Activated CD8-positive, alpha-beta memory T cell treated with anti-CD3 and anti-CD28 coated beads for 36 hours (primary cell): Measurements from ENCODE around the gene OXER1. TPM values are rescaled to one million over a fixed set of nuclear protein-coding genes. Genes with fewer than 3 reads are reported as not detected.
"Not testable (repeated sequence)": the region's sequence is repeated elsewhere in the genome, so short reads cannot be mapped to it uniquely, and the experiment has no call there.

ENCODE experiments used
- CTCF ChIA-PET: fragments of 350-600 bp; sonication (Branson Sonifier 250); formaldehyde crosslinking; loops from one replicate; lab custom pipeline; 2021; ENCODE audit warnings: antibody characterized with exemption; lab: Charles Lee
- POLR2A ChIA-PET: fragments of 350-600 bp; sonication (Branson Sonifier 250); formaldehyde crosslinking; loops from one replicate; lab custom pipeline; 2021; ENCODE audit warnings: antibody characterized with exemption; lab: Charles Lee
- total RNA-seq, 2 experiments: library from RNA; stranded (reverse); gene quantifications; one replicate each; pipeline ENCODE4 v1.2.3, GENCODE V29; 2021

The OXER1 gene
- total RNA-seq, 2 experiments from 2014 or later, result not detected

DNA sequence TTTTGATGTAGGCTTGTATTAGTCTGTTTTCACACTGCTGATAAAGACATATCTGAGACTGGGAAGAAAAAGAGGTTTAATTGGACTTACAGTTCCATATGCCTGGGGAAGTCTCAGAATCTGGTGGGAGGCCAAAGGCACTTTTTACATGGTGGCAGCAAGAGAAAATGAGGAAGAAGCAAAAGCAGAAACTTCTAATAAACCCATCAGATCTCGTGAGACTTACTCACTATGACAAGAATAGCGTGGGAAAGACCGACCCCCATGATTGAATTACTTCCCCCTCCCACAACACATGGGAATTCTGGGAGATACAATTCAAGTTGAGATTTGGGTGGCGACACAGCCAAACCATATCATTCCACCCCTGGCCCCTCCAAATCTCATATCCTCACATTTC lies 32.6 kb downstream of the OXER1 start:
- POLR2A ChIA-PET, result not testable (repeated sequence)

DNA sequence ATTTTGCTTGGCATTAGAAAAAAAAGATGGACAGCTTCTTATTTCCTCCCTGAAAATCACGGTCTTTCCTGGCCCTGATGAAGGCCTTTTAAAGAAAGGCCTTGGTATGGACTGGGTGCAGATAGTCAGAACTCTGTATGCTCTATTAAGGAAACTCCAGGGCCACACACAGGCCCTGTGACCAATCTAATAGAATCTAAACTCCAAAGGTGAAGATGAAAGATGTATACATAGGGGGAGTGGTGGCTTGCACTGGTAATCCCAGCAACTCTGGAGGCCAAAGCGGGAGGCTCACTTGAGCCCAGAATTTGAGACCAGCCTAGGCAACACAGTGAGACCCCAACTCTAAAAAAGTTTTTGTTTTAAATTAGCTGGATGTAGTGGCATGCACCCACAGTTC lies 37.3 kb downstream of the OXER1 start:
- POLR2A ChIA-PET, result no interaction called here
- CTCF ChIA-PET, result no interaction called here

More for the DNA sequence above, 32.6 kb downstream of the OXER1 start:
- CTCF ChIA-PET, result not testable (repeated sequence)

DNA sequence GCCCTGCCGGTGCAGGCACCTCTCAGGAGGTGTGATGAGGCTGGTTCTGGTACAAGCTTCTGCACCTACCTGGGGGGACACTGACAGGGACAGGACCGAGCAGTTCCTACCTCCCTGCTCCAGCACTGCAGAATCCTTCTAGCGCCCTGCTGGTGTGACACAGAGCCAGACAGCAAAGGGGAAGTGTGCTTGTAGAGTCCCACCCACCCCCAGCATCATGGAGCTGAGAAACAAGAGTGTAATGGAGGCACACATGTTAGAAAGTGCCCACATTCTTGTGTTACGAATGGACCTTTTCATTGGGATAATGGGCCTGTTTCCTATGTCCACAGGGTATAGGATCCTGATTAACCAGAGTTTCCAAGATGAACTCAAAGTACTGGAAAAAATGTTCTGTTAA lies 38.3 kb downstream of the OXER1 start:
- CTCF ChIA-PET, result interaction anchor here (1.3 kb wide), 1 partner anchor 17 kb away, joined by 4 read pairs; no protein-coding TSS in a partner anchor
- POLR2A ChIA-PET, result interaction anchor here (1.4 kb wide), 1 partner anchor 85 kb away, joined by 3 read pairs; no protein-coding TSS in a partner anchor

DNA sequence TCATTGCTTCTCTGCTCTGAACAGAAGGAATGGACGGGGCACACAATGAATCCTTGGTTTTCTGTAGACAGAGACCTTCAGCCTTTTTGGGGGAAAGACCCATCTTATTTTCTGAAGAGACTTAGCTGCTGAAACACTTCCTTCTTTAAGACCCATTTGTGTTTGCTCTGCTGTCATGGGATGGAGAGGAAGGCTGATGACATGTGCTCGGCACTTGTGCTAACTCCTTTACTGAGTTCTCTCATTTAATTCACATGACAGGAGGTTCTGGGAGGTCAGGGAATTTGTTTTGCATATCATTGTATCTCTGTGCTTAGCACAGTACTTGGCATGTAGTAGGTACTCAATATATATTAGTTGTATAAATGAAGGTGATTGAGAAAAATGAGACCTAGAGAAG lies 39.0 kb downstream of the OXER1 start:
- POLR2A ChIA-PET, result interaction anchor here (1.4 kb wide), 1 partner anchor 86 kb away, joined by 3 read pairs; no protein-coding TSS in a partner anchor

DNA sequence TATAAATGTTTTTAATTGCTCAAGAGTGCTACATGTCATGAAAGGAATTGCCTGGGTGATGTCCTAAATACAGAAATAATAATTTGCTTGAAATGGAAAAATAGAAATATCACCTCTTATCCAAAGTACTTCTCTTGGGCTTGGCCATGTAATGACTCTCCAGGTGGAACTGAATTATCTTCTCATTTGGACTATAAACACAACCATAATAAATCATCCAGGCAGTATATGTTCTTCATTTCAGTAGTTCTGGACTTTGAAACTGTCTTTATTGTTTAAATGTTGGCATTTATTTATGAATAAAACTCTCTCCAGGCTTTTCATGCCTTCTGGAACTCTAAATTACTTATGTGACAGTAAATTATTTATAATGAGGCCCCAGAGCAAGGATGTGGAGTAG lies 40.5 kb downstream of the OXER1 start:
- CTCF ChIA-PET, result no interaction called here

More for the DNA sequence above, 39.0 kb downstream of the OXER1 start:
- CTCF ChIA-PET, result interaction anchor here (1.3 kb wide), 1 partner anchor 18 kb away, joined by 4 read pairs; no protein-coding TSS in a partner anchor

DNA sequence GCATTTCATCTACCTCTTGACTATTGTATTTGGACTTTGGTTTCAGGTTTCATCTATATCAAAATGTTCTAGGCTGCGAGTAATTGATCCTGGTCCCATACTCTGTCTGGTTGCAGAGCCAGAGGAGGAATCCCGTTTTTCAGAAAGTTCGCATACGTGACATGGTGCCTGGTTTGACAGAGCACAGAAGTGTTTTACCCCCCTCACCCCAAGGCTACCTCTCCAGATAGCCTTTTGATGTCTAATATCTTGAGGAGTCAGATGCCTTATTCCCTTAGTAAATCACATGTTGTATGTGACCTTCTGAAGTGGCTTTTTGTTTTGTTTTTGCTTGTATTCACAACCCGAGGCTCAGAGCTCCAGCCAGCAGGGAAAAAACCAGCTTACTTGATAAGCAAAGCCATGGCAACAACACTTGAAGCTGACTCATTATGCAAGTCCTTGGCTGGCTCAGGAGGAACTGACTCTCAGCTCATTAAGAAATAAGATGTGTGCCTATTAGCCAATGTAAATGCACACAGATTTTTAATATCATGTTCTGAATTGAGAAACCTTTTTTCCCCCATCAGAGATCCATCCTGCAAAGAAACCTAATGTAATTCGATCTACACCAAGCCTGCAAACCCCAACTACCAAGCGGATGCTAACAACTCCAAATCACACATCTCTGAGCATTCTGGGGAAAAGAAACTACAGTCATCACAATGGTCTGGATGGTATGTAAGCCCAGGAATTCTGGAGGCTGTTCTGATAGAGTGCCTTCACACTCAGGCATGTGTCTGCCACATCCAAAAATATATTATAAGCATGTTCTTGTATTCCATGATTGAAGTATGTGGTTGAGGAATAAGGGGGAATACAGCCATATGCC lies 41.4 kb downstream of the OXER1 start:
- POLR2A ChIA-PET, result no interaction called here
- CTCF ChIA-PET, result no interaction called here

More for the DNA sequence above, 40.5 kb downstream of the OXER1 start:
- POLR2A ChIA-PET, result no interaction called here

DNA sequence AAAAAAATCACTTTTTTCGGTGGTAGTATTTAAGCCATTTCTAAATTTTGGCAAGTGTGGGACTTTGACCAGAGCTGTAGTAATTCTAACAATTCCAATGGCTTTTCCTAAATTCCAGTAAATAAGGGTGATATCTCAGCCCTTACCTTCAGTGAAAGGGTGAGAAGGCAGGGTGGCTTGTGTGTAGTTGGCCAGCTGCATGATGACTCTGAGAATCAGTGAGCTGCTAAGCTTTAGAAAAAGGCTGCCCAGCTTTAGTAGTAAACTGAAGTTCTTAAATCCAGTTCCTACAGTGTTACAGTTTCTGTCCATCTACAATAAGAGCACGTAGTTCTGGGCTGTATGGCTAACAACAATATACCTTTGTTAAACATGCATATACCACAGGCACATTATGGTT lies 42.0 kb downstream of the OXER1 start:
- ChIA-PET CTCF (no interaction called here), POLR2A (no interaction called here)

DNA sequence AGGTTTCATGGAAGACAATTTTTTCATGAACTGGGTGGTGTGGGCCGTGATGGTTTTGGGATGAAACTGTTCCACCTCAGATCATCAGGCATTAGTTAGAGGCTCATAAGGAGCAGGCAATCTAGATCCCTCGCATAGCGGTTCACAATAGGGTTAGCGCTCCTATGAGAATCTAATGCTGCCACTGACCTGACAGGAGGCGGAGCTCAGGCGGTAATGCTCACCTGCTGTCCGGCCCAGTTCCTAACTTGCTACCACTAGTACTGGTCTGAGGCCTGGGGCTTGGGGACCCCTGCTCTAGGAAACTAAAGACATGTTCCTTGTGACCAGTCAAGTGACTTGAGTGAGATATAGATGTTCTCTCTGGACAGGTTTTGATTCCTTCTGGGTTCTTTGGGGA lies 49.2 kb downstream of the OXER1 start:
- ChIA-PET CTCF (no interaction called here), POLR2A (no interaction called here)

DNA sequence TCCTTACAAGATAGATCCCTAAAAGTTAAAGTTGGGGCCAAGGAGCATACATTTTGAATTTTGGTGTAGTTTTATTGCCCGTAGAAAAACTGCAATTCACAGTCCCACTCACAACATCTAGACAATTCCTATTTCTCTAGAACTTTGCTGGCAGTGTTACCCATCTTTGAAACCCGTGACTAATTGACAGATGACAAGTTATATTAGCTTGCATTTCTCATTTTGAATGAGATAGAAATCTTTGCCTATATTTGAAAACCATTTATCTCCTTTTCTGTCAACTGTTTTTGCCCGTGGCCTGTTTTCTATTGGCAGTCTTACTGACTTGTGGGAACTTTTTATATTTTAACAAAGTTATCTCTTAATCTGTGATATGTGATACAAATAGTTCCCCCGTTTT lies 50.0 kb downstream of the OXER1 start:
- ChIA-PET CTCF (interaction anchor here (0.6 kb wide), 1 partner anchor 98 kb away, joined by 5 read pairs; no protein-coding TSS in a partner anchor), POLR2A (no interaction called here)

DNA sequence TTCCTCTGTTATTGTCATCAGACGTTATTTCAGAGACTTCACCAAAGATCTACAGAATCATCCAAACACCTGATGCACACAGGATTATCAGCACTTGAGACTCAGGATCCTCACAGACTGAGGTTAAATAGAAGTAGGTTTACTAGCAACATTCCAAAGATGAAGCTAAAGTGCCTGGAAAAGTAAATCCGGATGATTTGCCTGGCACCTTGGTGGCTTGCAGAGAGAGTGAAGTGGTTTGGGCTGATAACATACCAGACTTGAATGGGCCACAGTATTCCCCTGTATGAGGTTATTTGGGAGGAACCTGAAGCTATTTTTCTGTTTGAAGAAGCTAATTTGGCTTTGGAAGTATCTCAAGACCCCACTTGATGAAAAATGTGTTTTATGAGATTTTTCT lies 51.0 kb downstream of the OXER1 start:
- POLR2A ChIA-PET, result no interaction called here
- CTCF ChIA-PET, result no interaction called here

Other genes starting within 250 kb of the OXER1 start
- 10 to 100 TPM; 19.9 to 20.0 TPM for gene MTA3, start 195.5 kb downstream of the OXER1 start, total RNA-seq
- under 1 TPM; 0.17 to 0.38 TPM for gene HAAO, start 28.4 kb upstream of the OXER1 start, total RNA-seq